ENCODE data around the gene CNTFR.

DNA sequence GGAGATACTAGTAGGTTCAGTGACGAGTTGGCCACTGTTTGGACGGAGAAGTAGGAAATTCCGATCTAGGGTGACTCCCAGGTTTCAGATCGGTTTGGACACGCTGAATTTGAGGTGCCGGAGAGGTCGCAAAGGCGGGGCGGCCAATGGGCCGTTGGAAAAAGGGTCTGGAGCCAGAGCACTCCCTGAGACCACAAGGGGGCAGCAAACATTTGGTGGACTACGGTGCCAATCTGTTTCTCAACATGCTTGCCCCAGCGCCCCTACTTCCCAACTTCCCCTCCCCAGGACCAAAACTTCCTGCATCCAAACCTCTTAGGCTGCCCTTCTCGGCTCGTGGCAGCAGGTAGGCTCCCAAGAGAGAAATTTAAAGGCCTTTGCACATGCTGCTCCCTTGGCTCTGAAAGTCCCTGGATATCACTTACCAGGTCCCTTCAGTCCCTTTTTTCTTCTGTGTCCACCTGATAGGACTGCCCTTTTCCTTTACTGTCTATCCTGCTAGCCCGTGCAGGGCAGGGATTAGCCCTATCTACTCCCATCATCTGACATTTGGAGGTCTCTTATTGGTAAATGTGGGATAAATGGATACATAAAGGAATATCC lies 23.4 kb upstream of the CNTFR start:
- TF ChIP-seq RAD21 (IDR thresholded peaks at IDR 0.05; ENCODE audit: low read depth), result peak; percentile 64
- no peak for TF ChIP-seq CEBPB (IDR thresholded peaks at IDR 0.05)
- TF ChIP-seq CREB1 (IDR thresholded peaks at IDR 0.05; ENCODE audit: low read depth), result no peak
- TF ChIP-seq FOXM1 (IDR thresholded peaks at IDR 0.05; ENCODE audit: borderline replicate concordance, low read depth), result no peak
- no peak for TF ChIP-seq TAF1 (IDR thresholded peaks at IDR 0.05; ENCODE audit: low read depth)
- TF ChIP-seq EP300 (IDR thresholded peaks at IDR 0.05; ENCODE audit: borderline replicate concordance), result no peak
- no peak for TF ChIP-seq EGR1 (IDR thresholded peaks at IDR 0.05)
- TF ChIP-seq YY1 (IDR thresholded peaks at IDR 0.05; ENCODE audit: low read depth), result no peak

Measured in Ishikawa (cell line).